HG03575 (cell line): Measurements from ENCODE around the gene RNF19B.

Experiments
- ATAC-seq: cut with Tn5 transposase; IDR thresholded peaks from one replicate; pipeline ENCODE4 v1.9.1; 2021; ENCODE audit not compliant: unreplicated experiment, insufficient number of reproducible peaks, low FRiP score; ENCODE audit errors: extremely low read depth

RNF19B gene, protein sequence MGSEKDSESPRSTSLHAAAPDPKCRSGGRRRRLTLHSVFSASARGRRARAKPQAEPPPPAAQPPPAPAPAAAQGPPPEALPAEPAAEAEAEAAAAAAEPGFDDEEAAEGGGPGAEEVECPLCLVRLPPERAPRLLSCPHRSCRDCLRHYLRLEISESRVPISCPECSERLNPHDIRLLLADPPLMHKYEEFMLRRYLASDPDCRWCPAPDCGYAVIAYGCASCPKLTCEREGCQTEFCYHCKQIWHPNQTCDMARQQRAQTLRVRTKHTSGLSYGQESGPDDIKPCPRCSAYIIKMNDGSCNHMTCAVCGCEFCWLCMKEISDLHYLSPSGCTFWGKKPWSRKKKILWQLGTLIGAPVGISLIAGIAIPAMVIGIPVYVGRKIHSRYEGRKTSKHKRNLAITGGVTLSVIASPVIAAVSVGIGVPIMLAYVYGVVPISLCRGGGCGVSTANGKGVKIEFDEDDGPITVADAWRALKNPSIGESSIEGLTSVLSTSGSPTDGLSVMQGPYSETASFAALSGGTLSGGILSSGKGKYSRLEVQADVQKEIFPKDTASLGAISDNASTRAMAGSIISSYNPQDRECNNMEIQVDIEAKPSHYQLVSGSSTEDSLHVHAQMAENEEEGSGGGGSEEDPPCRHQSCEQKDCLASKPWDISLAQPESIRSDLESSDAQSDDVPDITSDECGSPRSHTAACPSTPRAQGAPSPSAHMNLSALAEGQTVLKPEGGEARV

GRCh38 chr1:32964461-32965250 lies at the start of gene RNF19B:
RNF19B (minus strand) TSS chr1:32964809; CDS start chr1:32964685, 124 bp downstream.
- ATAC-seq = no peak

DNA sequence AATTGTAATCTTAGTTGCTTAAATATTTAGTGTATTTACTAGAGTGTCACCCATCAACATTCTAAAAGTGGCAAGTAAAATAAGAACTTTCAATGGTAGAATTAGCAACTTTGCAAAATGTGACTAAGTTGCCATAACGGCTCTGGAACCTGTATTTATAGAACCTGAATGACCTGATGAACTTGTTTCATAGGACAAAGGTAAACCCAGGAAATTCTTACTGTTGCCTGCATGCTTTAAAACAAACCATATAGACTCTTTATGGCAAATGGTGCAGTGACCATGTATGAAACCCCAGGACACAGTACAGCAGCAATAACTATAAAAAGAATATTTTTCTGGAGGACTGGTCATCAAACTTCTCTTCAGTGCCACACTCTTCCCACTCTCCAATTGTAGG lies 49.2 kb upstream of the RNF19B start:
- ATAC-seq = no peak

DNA sequence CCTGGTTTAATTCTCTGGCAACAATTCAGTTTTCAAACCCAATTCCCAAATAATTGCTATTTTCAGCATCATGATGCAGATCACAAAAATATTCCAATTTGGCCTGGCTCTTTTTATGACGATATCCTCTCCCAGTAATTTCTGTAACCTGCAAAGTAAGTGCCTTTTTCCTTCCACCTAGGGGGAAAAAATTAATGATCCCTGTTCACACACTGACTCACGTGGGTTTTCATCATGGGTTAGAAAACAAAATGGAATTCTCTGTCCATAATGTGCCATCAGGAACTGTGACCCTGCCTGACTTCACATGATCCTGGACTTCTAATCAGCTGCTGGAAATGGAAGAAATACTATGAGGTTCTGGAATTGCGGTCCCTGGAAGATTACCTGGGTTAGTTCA lies 47.6 kb upstream of the RNF19B start:
- no peak for ATAC-seq

GRCh38 chr1:33010932-33011731 lies 46.5 kb upstream of the RNF19B start:
- no peak for ATAC-seq

- ATAC-seq = no peak
Observed at GRCh38 chr1:33009561-33009960, 45.0 kb upstream of the RNF19B start.

GRCh38 chr1:33008051-33008914 lies 43.7 kb upstream of the RNF19B start:
- ATAC-seq = no peak

- ATAC-seq = no peak
Observed at GRCh38 chr1:33007190-33008050, 42.8 kb upstream of the RNF19B start.

DNA sequence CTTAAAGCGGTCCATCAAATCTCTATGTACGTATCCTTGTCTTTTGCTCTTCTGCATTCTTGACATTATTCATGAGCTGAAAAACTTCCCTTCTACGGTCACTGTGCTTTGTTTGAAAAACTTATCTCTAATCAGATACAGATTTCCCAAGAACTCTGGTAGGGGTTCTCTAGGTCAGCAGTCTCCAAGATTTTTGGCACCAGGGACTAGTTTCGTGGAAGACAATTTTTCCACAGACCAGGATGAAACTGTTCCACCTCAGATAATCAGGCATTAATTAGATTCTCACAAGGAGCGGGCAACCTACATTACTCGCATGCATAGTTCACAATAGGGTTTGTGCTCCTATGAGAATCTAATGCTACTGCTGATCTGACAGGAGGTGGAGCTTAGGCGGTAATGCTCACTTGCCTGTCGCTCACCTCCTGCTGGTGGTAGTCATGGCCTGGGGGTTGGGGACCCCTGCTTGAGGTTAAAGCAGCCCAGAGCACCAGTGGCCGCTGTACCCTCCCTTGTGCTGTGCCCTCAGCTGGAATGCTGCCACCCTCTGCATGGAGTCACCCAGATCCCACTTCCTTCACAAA lies 41.3 kb upstream of the RNF19B start:
- no peak for ATAC-seq

GRCh38 chr1:33005117-33005837 lies 40.7 kb upstream of the RNF19B start:
- ATAC-seq = no peak

DNA sequence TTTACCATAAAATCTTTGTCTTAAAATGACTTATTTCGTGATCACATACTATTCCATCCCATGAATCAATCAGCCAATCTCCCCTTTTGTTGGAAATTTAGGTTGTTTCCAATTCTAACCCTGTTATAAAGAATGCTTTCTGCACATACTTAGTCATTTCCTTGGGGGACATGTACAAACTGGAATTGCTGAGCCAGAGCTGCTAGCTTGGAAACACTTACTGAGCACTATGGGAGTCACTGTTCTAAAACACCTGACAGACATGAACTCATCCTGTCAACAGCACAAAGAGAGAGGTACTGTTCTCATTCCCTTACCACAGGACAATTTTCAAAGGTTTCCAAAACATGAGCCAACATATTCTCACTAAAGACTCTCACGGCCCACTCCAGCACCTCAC lies 40.0 kb upstream of the RNF19B start:
- ATAC-seq = no peak

- no peak for ATAC-seq
Observed at GRCh38 chr1:33003657-33004056, 39.0 kb upstream of the RNF19B start.

- no peak for ATAC-seq
Observed at GRCh38 chr1:33002006-33002405, 37.4 kb upstream of the RNF19B start.

DNA sequence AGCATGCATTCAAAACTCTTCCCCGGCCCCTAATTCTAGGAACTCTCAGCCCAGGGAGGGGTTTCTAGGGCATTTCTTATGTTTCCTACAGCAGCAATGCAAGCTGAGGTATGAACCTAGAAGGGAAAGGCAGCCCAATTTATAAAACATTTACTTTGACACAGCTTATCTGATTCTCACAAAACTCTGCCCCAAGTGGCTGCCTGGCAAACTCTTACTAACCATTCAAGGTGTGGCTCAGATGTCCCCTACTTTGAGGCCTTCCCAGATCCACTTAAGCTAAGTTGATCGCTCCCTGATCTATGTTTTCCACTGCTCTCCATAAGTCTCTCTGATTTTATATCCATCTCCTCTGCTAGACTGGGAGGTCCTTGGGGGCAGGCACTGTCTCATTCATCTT lies 36.7 kb upstream of the RNF19B start:
- no peak for ATAC-seq

- ATAC-seq = no peak
Observed at GRCh38 chr1:33000427-33001026, 35.9 kb upstream of the RNF19B start.

- no peak for ATAC-seq
Observed at GRCh38 chr1:32998997-32999396, 34.4 kb upstream of the RNF19B start.

DNA sequence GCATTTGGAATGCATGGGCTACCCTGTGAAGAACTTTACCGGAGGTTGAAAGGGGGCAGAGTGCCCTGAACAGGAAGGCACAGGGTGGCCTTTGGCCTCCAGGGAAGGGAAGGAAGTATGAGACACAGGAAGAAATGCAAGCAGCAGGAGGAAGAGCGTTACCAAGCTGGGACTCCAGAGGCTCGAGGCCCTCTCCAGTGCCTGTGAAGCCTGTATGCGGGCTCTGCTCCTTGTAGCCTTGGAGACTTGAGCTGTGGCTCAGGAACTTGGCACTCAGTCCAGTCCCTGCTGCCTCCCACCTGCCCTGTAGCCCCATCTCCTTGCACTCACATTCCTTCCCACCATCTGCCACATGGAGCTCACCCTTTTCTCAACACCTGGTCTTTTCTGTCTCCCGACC lies 33.5 kb upstream of the RNF19B start:
- no peak for ATAC-seq
